HL-60 (cell line): ENCODE results near the gene ADGRF4.

Experiments
- DNase-seq, 2 experiments: peaks; one replicate each; pipeline ENCODE4 v3.0.0-alpha.2; 2010 to 2020; ENCODE audit warnings: low read depth in 1 of 2, low spot score in 1 of 2
- H3K27ac ChIP-seq: fragments of 250-450 bp; sonication (Bioruptor Pico); replicated peaks from 2 replicates; pipeline ENCODE4 v1.5.1; 2020; ENCODE audit warnings: mild to moderate bottlenecking, moderate library complexity
- H3K27me3 ChIP-seq: fragments of 250-450 bp; sonication (Bioruptor Pico); 2 replicates; pipeline ENCODE4 v1.5.1; 2021; ENCODE audit warnings: mild to moderate bottlenecking, moderate library complexity; ENCODE audit not compliant: insufficient read depth, poor library complexity, severe bottlenecking
- H3K4me3 ChIP-seq: replicated peaks from 2 replicates; pipeline ENCODE4 v1.5.1; 2011; ENCODE audit warnings: mild to moderate bottlenecking, control low read depth, low read length; ENCODE audit not compliant: insufficient read depth
- GABPA ChIP-seq: IDR thresholded peaks from 2 replicates; pipeline ENCODE4 v1.6.1; 2012; ENCODE audit warnings: low read depth
- POLR2AphosphoS5 ChIP-seq: IDR thresholded peaks from 2 replicates; pipeline ENCODE4 v1.6.1; 2012; ENCODE audit warnings: low read depth
- SPI1 ChIP-seq: IDR thresholded peaks from 2 replicates; pipeline ENCODE4 v1.6.1; 2012; ENCODE audit warnings: low read depth, mild to moderate bottlenecking, borderline replicate concordance
- TF ChIP-seq, protein P1 (sequence below): IDR thresholded peaks from one replicate; pipeline ENCODE4 v1.5.1; 2011; ENCODE audit warnings: low read length, control low read depth, inconsistent platforms; ENCODE audit not compliant: insufficient read depth
- TF ChIP-seq, protein P2 (sequence below): IDR thresholded peaks from 2 replicates; pipeline ENCODE4 v1.6.1; 2012; ENCODE audit warnings: low read depth; ENCODE audit not compliant: insufficient replicate concordance

Gene ADGRF4

DNA sequence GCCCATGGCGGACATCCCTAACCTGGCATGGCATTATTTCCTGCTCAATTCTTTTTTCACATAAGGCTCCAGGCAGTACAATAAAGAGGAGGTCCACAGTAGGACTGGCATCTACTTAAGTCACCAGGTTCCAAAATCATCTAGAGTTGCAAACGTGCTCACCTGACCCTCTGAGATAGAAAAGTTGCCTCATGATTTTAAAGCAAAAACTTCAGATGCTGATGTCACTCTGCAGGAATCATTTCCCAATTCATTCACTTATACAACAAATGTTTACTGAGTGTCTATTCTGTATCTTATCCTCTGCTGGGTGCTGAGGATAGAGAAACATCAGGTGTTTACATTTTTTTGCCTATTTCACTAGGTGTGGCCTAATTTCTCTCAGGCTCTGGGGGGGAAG is 2.2 kb downstream of the ADGRF4 start:
- no peak for DNase-seq
- Histone ChIP-seq H3K27me3 (no peaks in the 10 kb centered on the region), H3K27ac (no peak overlapping the region), H3K4me3 (no peak overlapping the region)
- TF ChIP-seq, protein P1, sequence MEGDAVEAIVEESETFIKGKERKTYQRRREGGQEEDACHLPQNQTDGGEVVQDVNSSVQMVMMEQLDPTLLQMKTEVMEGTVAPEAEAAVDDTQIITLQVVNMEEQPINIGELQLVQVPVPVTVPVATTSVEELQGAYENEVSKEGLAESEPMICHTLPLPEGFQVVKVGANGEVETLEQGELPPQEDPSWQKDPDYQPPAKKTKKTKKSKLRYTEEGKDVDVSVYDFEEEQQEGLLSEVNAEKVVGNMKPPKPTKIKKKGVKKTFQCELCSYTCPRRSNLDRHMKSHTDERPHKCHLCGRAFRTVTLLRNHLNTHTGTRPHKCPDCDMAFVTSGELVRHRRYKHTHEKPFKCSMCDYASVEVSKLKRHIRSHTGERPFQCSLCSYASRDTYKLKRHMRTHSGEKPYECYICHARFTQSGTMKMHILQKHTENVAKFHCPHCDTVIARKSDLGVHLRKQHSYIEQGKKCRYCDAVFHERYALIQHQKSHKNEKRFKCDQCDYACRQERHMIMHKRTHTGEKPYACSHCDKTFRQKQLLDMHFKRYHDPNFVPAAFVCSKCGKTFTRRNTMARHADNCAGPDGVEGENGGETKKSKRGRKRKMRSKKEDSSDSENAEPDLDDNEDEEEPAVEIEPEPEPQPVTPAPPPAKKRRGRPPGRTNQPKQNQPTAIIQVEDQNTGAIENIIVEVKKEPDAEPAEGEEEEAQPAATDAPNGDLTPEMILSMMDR: no peak
- TF ChIP-seq SPI1: no peak
- TF ChIP-seq POLR2AphosphoS5: no peak
- TF ChIP-seq GABPA: no peak
- TF ChIP-seq, protein P2, sequence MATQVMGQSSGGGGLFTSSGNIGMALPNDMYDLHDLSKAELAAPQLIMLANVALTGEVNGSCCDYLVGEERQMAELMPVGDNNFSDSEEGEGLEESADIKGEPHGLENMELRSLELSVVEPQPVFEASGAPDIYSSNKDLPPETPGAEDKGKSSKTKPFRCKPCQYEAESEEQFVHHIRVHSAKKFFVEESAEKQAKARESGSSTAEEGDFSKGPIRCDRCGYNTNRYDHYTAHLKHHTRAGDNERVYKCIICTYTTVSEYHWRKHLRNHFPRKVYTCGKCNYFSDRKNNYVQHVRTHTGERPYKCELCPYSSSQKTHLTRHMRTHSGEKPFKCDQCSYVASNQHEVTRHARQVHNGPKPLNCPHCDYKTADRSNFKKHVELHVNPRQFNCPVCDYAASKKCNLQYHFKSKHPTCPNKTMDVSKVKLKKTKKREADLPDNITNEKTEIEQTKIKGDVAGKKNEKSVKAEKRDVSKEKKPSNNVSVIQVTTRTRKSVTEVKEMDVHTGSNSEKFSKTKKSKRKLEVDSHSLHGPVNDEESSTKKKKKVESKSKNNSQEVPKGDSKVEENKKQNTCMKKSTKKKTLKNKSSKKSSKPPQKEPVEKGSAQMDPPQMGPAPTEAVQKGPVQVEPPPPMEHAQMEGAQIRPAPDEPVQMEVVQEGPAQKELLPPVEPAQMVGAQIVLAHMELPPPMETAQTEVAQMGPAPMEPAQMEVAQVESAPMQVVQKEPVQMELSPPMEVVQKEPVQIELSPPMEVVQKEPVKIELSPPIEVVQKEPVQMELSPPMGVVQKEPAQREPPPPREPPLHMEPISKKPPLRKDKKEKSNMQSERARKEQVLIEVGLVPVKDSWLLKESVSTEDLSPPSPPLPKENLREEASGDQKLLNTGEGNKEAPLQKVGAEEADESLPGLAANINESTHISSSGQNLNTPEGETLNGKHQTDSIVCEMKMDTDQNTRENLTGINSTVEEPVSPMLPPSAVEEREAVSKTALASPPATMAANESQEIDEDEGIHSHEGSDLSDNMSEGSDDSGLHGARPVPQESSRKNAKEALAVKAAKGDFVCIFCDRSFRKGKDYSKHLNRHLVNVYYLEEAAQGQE: no peak

DNA sequence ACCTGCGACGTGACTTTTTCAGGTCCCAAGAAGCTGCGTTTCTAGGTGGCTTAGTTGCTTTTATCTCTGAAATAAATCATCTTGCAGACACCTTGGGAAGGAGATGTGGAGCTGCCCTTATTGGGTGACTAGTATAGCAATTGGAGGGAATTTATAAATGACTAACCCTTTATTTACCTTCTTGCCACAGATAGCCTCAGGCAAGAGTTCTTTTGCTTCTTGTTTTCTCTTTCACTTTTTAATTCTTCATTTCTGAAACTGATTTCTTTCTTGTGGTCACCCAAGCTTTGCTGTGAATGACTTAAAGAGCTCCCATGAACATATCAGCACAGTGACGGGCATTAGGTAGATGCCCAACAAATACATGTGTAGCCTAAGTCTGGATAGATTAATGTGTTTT is 3.0 kb downstream of the ADGRF4 start:
- TF ChIP-seq, protein P1: no peak
- TF ChIP-seq, protein P2: no peak
- TF ChIP-seq SPI1 (no peak), POLR2AphosphoS5 (no peak), GABPA (no peak)
- Histone ChIP-seq H3K27ac (no peak overlapping the region), H3K4me3 (no peak overlapping the region), H3K27me3 (no peaks in the 10 kb centered on the region)
- DNase-seq: no peak

DNA sequence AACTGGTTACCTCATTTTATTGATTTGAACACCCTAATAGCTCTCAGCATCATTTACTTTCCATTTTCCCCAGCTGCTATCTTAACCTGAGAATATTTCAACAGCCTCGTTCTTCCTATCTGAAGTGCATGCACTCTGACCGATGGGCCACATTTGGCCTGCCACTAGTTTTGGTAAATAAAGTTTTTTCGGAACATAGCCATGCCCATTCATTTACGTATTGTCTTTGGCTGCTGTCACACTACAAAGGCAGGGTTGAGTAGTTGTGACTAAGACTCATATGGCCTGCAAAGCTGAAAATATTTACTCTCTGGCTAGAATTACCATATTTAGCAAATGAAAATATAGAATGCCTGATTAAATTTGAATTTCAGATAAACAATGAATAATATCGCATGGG is 10.8 kb downstream of the ADGRF4 start:
- DNase-seq: no peak
- H3K27ac ChIP-seq: no peak overlapping the region
- no peaks in the 10 kb centered on the region for H3K27me3 ChIP-seq
- TF ChIP-seq, protein P2: no peak
- TF ChIP-seq, protein P1: no peak
- TF ChIP-seq POLR2AphosphoS5: no peak
- H3K4me3 ChIP-seq: no peak overlapping the region
